DOHH2 (cell line): ENCODE results near the gene IDE.

Source experiments
- EZH2phosphoT487 ChIP-seq: fragments of 200-600 bp; sonication (generic); IDR thresholded peaks from 2 replicates; pipeline ENCODE4 v1.6.1; 2017; ENCODE audit warnings: borderline replicate concordance, mild to moderate bottlenecking, antibody characterized with exemption, low read length, moderate library complexity, mixed read lengths
- TF ChIP-seq, protein P1 (sequence below): fragments of 200-600 bp; sonication (generic); IDR thresholded peaks from one replicate; pipeline ENCODE4 v1.5.1; 2014; ENCODE audit warnings: antibody characterized with exemption, mild to moderate bottlenecking, low read depth, low read length; ENCODE audit not compliant: poor library complexity, severe bottlenecking

GRCh38 chr10:92421550-92421949 lies 152.3 kb downstream of the IDE start:
- TF ChIP-seq EZH2phosphoT487 = no peak
- TF ChIP-seq, protein P1, sequence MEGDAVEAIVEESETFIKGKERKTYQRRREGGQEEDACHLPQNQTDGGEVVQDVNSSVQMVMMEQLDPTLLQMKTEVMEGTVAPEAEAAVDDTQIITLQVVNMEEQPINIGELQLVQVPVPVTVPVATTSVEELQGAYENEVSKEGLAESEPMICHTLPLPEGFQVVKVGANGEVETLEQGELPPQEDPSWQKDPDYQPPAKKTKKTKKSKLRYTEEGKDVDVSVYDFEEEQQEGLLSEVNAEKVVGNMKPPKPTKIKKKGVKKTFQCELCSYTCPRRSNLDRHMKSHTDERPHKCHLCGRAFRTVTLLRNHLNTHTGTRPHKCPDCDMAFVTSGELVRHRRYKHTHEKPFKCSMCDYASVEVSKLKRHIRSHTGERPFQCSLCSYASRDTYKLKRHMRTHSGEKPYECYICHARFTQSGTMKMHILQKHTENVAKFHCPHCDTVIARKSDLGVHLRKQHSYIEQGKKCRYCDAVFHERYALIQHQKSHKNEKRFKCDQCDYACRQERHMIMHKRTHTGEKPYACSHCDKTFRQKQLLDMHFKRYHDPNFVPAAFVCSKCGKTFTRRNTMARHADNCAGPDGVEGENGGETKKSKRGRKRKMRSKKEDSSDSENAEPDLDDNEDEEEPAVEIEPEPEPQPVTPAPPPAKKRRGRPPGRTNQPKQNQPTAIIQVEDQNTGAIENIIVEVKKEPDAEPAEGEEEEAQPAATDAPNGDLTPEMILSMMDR = no peak
